A549 (cell line): ENCODE data around the gene RHCE. TPM values are rescaled to one million over a fixed set of nuclear protein-coding genes. Genes with fewer than 3 reads are reported as not detected.
"Not testable (repeated sequence)": the region's sequence is repeated elsewhere in the genome, so short reads cannot be mapped to it uniquely, and the experiment has no call there.

Source experiments
- ATAC-seq, 2 experiments: fragments of 200-7000 bp in 1 of 2; fragments of >200 bp in 1 of 2; cut with Nextera tagmentation in 1 of 2; cut with Tn5 transposase in 1 of 2; 3 replicates each; pipeline versions ENCODE4 v1.8.0 to v1.9.1; 2018 to 2020; ENCODE audit warnings: mild to moderate bottlenecking in 1 of 2, moderate library complexity in 1 of 2
- CTCF ChIA-PET: fragments of 300-600 bp; sonication (Branson Sonifier 250); formaldehyde crosslinking; extraction: SDS; loops from one replicate; lab custom pipeline; 2021; ENCODE audit warnings: antibody characterized with exemption, inconsistent platforms; lab: Yijun Ruan, JAX
- POLR2A ChIA-PET: fragments of 350-600 bp; formaldehyde crosslinking; extraction: SDS; loops from one replicate; lab custom pipeline; 2021; ENCODE audit warnings: antibody characterized with exemption, inconsistent platforms; lab: Yijun Ruan, JAX
- DNase-seq, 2 experiments: peaks; one replicate each; pipeline versions ENCODE4 v3.0.0 to v3.0.0-alpha.2; 2011 to 2016; ENCODE audit warnings: low read depth in 1 of 2, low spot score in 1 of 2
- FAIRE-seq: peaks from 2 replicates; lab custom pipeline; 2011; peaks lifted over from hg19 to GRCh38; lab: Jason Lieb, UNC
- H3K27ac ChIP-seq, 2 experiments: fragments of >200 bp; sonication (Bioruptor Twin); formaldehyde crosslinking; 3 replicates each; pipeline ENCODE4 v1.5.1; 2016 to 2017
- H3K4me1 ChIP-seq: fragments of >200 bp; sonication (Bioruptor Twin); formaldehyde crosslinking; 3 replicates; pipeline ENCODE4 v1.6.1; 2016
- H3K4me2 ChIP-seq: fragments of >200 bp; sonication (Bioruptor Twin); formaldehyde crosslinking; 3 replicates; pipeline ENCODE4 v1.6.1; 2016
- H3K4me3 ChIP-seq: fragments of >200 bp; sonication (Bioruptor Twin); formaldehyde crosslinking; 3 replicates; pipeline ENCODE4 v1.5.1; 2016
- H3K9me3 ChIP-seq: fragments of >200 bp; sonication (Bioruptor Twin); formaldehyde crosslinking; 3 replicates; pipeline ENCODE4 v1.6.1; 2016
- CHD4 ChIP-seq: fragments of 200-600 bp; sonication (generic); IDR thresholded peaks from 2 replicates; pipeline ENCODE4 v1.6.1; 2016; ENCODE audit warnings: antibody characterized with exemption, mild to moderate bottlenecking, borderline replicate concordance
- FOSB ChIP-seq: fragments of 250-450 bp; sonication (Bioruptor Pico); IDR thresholded peaks from 2 replicates; pipeline ENCODE4 v1.5.0; 2020; ENCODE audit warnings: mild to moderate bottlenecking, moderate library complexity
- HEYL ChIP-seq: fragments of 250-450 bp; sonication (Bioruptor Pico); IDR thresholded peaks from 2 replicates; pipeline ENCODE4 v1.8.0; 2021; ENCODE audit warnings: mild to moderate bottlenecking, moderate library complexity
- JUNB ChIP-seq: fragments of >200 bp; sonication (Bioruptor Twin); formaldehyde crosslinking; IDR thresholded peaks from 2 replicates; pipeline ENCODE4 v1.6.1; 2016
- KDM1A ChIP-seq: fragments of 200-600 bp; sonication (generic); IDR thresholded peaks from 2 replicates; pipeline ENCODE4 v1.6.1; 2016; ENCODE audit warnings: low read depth, mild to moderate bottlenecking
- ZFP36 ChIP-seq: fragments of 450-650 bp; IDR thresholded peaks from 2 replicates; pipeline ENCODE4 v1.6.1; 2014; ENCODE audit warnings: borderline replicate concordance; ENCODE audit not compliant: partially characterized antibody
- WGBS: methylation state at CpG from one replicate; pipeline ENCODE4 v1.1.6; 2017; ENCODE audit errors: missing lambda C conversion rate; 5-methylcytosine and 5-hydroxymethylcytosine counted together
- polyA plus RNA-seq, 4 experiments: library from polyadenylated mRNA; depleted of rRNA in 3 of 4; stranded (reverse); fragments of >200 nt; fragmentation: RNase III in 1 of 4; extraction: RNeasy Plus Mini Kit Qiagen cat#74134 plus additional on column Dnase treatment in 1 of 4; gene quantifications; 2 replicates in 3 of 4; 3 replicates in 1 of 4; pipeline ENCODE4 v1.2.3, GENCODE V29; 2011 to 2017

Gene RHCE
- polyA plus RNA-seq, 2 of the 4 experiments (the other 2 are of a cell fraction), result 0.12 TPM; not detected in 1

- H3K4me1 ChIP-seq, result no peaks in the 10 kb centered on the region
- ATAC-seq (no peak), DNase-seq (no peak), FAIRE-seq (no peak)
- H3K27ac ChIP-seq, result no peak overlapping the region
- 77% methylated on average over 6 of the region's 6 CpGs for WGBS
- POLR2A ChIA-PET, result no interaction called here
- no peak overlapping the region for H3K4me2 ChIP-seq
- H3K9me3 ChIP-seq, result no peaks in the 10 kb centered on the region
- CTCF ChIA-PET, result no interaction called here
- TF ChIP-seq JUNB (no peak), FOSB (CRISPR knock-in tag) (no peak), ZFP36 (no peak), CHD4 (no peak), HEYL (CRISPR knock-in tag) (no peak), KDM1A (no peak)
- H3K4me3 ChIP-seq, result no peak overlapping the region
Measured at GRCh38 chr1:25392841-25393240, 27.8 kb downstream of the RHCE start.

DNA sequence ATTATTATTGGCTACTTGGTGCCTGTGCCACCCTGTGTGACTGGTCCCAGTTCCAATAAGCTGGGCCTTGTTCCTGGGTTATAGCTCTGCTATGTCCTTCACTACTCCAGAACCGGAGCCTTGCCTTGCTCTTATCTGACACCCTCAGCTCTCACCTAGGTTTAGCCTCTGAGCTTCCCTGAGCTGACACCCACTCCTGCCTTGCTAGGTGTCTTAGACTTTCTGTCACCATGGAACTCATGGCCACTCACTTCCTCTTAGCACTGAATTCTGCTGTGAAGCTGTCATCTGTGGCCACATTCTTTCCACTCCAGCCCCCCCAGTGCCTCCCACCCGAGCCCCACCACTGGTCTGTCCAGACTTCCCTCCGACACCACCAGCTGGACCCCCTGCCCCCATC, 30.9 kb downstream of the RHCE start:
- DNase-seq, H3K9me3 ChIP-seq, H3K4me1 ChIP-seq, H3K4me3 ChIP-seq, H3K4me2 ChIP-seq, CTCF ChIA-PET, H3K27ac ChIP-seq, POLR2A ChIA-PET, FAIRE-seq: not testable (repeated sequence)
- WGBS, result 71% methylated on average over 1 of the region's 3 CpGs
- peak in 1 of 2 experiments; percentile 13; a peak in 1 of 6 replicates for ATAC-seq

- FAIRE-seq, H3K4me3 ChIP-seq, CTCF ChIA-PET, H3K4me1 ChIP-seq, POLR2A ChIA-PET, H3K4me2 ChIP-seq, ATAC-seq, H3K9me3 ChIP-seq, H3K27ac ChIP-seq, DNase-seq: not testable (repeated sequence)
- 68% methylated on average over 3 of the region's 9 CpGs for WGBS
Measured at GRCh38 chr1:25388691-25389090, 31.9 kb downstream of the RHCE start.

- H3K4me3 ChIP-seq, CTCF ChIA-PET, DNase-seq, H3K4me2 ChIP-seq, H3K4me1 ChIP-seq, H3K27ac ChIP-seq, FAIRE-seq, POLR2A ChIA-PET, H3K9me3 ChIP-seq, ATAC-seq: not testable (repeated sequence)
- WGBS, result 27% methylated on average over 4 of the region's 4 CpGs
Measured at GRCh38 chr1:25387096-25387495, 33.5 kb downstream of the RHCE start.

DNA sequence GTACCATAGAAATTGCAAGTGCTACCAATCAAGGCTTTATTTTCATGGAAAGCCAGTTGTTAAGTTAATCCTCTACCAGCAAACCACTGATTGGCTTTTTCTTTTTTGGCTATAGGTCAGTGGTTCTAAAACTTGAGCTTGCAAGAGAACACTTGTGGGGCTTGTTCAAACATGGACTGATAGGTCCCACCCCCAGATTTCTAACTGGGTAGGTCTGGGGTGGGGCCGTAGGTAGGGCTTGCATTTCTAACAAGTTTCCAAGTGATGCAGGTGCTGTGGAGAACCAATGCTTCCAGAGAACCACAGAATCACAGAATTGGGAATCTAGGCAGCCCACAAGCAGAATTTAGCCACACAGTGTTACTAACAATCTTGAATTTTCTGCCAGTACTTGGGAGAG, 36.8 kb downstream of the RHCE start:
- H3K4me2 ChIP-seq, CTCF ChIA-PET, POLR2A ChIA-PET, H3K4me3 ChIP-seq, DNase-seq, FAIRE-seq, H3K27ac ChIP-seq, H3K4me1 ChIP-seq, ATAC-seq, H3K9me3 ChIP-seq: not testable (repeated sequence)
- no CpG with 5 or more reads among the region's 1 CpG for WGBS

GRCh38 chr1:25383090-25383489, 37.5 kb downstream of the RHCE start:
- ATAC-seq, CTCF ChIA-PET, H3K9me3 ChIP-seq, FAIRE-seq, H3K4me2 ChIP-seq, H3K4me1 ChIP-seq, H3K4me3 ChIP-seq, DNase-seq, POLR2A ChIA-PET, H3K27ac ChIP-seq: not testable (repeated sequence)
- WGBS, result 44% methylated on average over 1 of the region's 1 CpG

- H3K27ac ChIP-seq, FAIRE-seq, POLR2A ChIA-PET, DNase-seq, H3K4me1 ChIP-seq, H3K9me3 ChIP-seq, CTCF ChIA-PET, ATAC-seq, H3K4me2 ChIP-seq, H3K4me3 ChIP-seq: not testable (repeated sequence)
- WGBS, result 56% methylated on average over 1 of the region's 1 CpG
Measured at GRCh38 chr1:25382543-25382942, 38.1 kb downstream of the RHCE start.

DNA sequence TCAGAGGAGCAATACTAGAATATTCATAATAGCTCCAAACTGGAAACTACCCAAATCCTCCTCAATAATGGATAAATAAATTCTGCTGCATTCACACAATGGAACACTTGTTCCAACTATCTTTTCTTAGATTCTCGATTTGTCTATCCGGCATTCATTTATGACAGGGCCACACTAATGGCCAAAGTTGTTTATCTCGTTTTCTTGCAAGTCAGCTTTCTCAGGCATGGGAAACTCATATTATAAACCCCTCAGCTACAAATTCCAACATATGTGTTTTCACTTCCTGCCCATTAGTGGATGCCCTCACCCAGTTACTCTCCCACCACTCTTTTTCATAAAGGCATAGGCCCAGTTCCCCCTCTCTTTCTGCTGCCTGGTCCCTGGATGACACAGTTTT, 42.3 kb downstream of the RHCE start:
- POLR2A ChIA-PET, DNase-seq, FAIRE-seq, CTCF ChIA-PET, H3K4me2 ChIP-seq, H3K27ac ChIP-seq, H3K9me3 ChIP-seq, ATAC-seq, H3K4me3 ChIP-seq, H3K4me1 ChIP-seq: not testable (repeated sequence)
- 61% methylated on average over 3 of the region's 3 CpGs for WGBS

GRCh38 chr1:25371757-25372156, 48.9 kb downstream of the RHCE start:
- WGBS, result 61% methylated on average over 7 of the region's 7 CpGs
- H3K9me3 ChIP-seq, DNase-seq, H3K4me1 ChIP-seq, POLR2A ChIA-PET, H3K27ac ChIP-seq, FAIRE-seq, H3K4me2 ChIP-seq, CTCF ChIA-PET, H3K4me3 ChIP-seq: not testable (repeated sequence)
- ATAC-seq, result peak in 1 of 2 experiments; percentile 32; a peak in 2 of 6 replicates

GRCh38 chr1:25369691-25370271, 50.8 kb downstream of the RHCE start:
- H3K4me2 ChIP-seq, H3K27ac ChIP-seq, H3K9me3 ChIP-seq, H3K4me3 ChIP-seq, DNase-seq, ATAC-seq, H3K4me1 ChIP-seq, CTCF ChIA-PET, POLR2A ChIA-PET, FAIRE-seq: not testable (repeated sequence)
- 89% methylated on average over 12 of the region's 12 CpGs for WGBS
